ENCODE results near the gene NUP214. TPM values are rescaled to one million over a fixed set of nuclear protein-coding genes. Genes with fewer than 3 reads are reported as not detected.

Gene NUP214
- total RNA-seq, 1 donor from 2014 or later = 30.5 TPM

GRCh38 chr9:131275332-131276093 lies 150.1 kb downstream of the NUP214 start:
- no peak overlapping the region for H3K4me3 ChIP-seq (ENCODE audit: low read depth, low read length)
- no peak for DNase-seq (ENCODE audit: low read depth)
- no peak for TF ChIP-seq CTCF (IDR thresholded peaks at IDR 0.05; ENCODE audit: insufficient read depth, low read length, poor library complexity, severe bottlenecking)
- peaks cover 33% of the 10 kb centered on the region for H3K27me3 ChIP-seq (ENCODE audit: control insufficient read depth, insufficient read depth, low read length)
- no peaks in the 10 kb centered on the region for H3K36me3 ChIP-seq (ENCODE audit: control insufficient read depth, insufficient read depth, low read length)

- Histone ChIP-seq H3K4me3 (ENCODE audit: low read depth, low read length) (peak within 1 kb of the TSS; percentile 35), H3K36me3 (ENCODE audit: control insufficient read depth, insufficient read depth, low read length) (no peaks in the 10 kb centered on the region), H3K27me3 (ENCODE audit: control insufficient read depth, insufficient read depth, low read length) (peaks cover 36% of the 10 kb centered on the region)
- no peak for TF ChIP-seq CTCF (IDR thresholded peaks at IDR 0.05; ENCODE audit: insufficient read depth, low read length, poor library complexity, severe bottlenecking)
- DNase-seq (ENCODE audit: low read depth) = no peak
Measured at GRCh38 chr9:131276094-131276888, 150.9 kb downstream of the NUP214 start, which contains the start of gene FAM78A. TSS of gene FAM78A (minus strand) at chr9:131276510. CDS start at chr9:131276179, 331 bp downstream.

- H3K36me3 ChIP-seq (ENCODE audit: control insufficient read depth, insufficient read depth, low read length) = no peaks in the 10 kb centered on the region
- DNase-seq (ENCODE audit: low read depth) = no peak
- peaks cover 42% of the 10 kb centered on the region for H3K27me3 ChIP-seq (ENCODE audit: control insufficient read depth, insufficient read depth, low read length)
- TF ChIP-seq CTCF (IDR thresholded peaks at IDR 0.05; ENCODE audit: insufficient read depth, low read length, poor library complexity, severe bottlenecking) = no peak
- H3K4me3 ChIP-seq (ENCODE audit: low read depth, low read length) = peak overlapping the region; percentile 35
Measured at GRCh38 chr9:131276891-131277286, 151.5 kb downstream of the NUP214 start.

GRCh38 chr9:131277287-131277909 lies 152.0 kb downstream of the NUP214 start:
- H3K4me3 ChIP-seq (ENCODE audit: low read depth, low read length) = peak overlapping the region; percentile 35
- H3K36me3 ChIP-seq (ENCODE audit: control insufficient read depth, insufficient read depth, low read length) = no peaks in the 10 kb centered on the region
- no peak for DNase-seq (ENCODE audit: low read depth)
- peaks cover 47% of the 10 kb centered on the region for H3K27me3 ChIP-seq (ENCODE audit: control insufficient read depth, insufficient read depth, low read length)
- TF ChIP-seq CTCF (IDR thresholded peaks at IDR 0.05; ENCODE audit: insufficient read depth, low read length, poor library complexity, severe bottlenecking) = no peak

GRCh38 chr9:131277910-131278701 lies 152.7 kb downstream of the NUP214 start:
- H3K27me3 ChIP-seq (ENCODE audit: control insufficient read depth, insufficient read depth, low read length) = peaks cover 54% of the 10 kb centered on the region
- peak overlapping the region; percentile 35 for H3K4me3 ChIP-seq (ENCODE audit: low read depth, low read length)
- peak; percentile 29 for DNase-seq (ENCODE audit: low read depth)
- no peak for TF ChIP-seq CTCF (IDR thresholded peaks at IDR 0.05; ENCODE audit: insufficient read depth, low read length, poor library complexity, severe bottlenecking)
- H3K36me3 ChIP-seq (ENCODE audit: control insufficient read depth, insufficient read depth, low read length) = no peaks in the 10 kb centered on the region

Measured in kidney epithelial cell (primary cell).